Activated CD8-positive, alpha-beta memory T cell treated with anti-CD3 and anti-CD28 coated beads, Interleukin-2, amount 50 U/mL, for 1 hour (primary cell): ENCODE measurements around the gene ARGLU1.
A peak's percentile ranks its signal among the peaks of the same experiment; 100 is the strongest.
"Not testable (repeated sequence)": the region's sequence is repeated elsewhere in the genome, so short reads cannot be mapped to it uniquely, and the experiment has no call there.

ENCODE experiments used
- DNase-seq: peaks from one replicate; pipeline ENCODE4 v3.0.0-alpha.2; 2020; ENCODE audit errors: extremely low read depth

ARGLU1 gene, protein sequence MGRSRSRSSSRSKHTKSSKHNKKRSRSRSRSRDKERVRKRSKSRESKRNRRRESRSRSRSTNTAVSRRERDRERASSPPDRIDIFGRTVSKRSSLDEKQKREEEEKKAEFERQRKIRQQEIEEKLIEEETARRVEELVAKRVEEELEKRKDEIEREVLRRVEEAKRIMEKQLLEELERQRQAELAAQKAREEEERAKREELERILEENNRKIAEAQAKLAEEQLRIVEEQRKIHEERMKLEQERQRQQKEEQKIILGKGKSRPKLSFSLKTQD

DNA sequence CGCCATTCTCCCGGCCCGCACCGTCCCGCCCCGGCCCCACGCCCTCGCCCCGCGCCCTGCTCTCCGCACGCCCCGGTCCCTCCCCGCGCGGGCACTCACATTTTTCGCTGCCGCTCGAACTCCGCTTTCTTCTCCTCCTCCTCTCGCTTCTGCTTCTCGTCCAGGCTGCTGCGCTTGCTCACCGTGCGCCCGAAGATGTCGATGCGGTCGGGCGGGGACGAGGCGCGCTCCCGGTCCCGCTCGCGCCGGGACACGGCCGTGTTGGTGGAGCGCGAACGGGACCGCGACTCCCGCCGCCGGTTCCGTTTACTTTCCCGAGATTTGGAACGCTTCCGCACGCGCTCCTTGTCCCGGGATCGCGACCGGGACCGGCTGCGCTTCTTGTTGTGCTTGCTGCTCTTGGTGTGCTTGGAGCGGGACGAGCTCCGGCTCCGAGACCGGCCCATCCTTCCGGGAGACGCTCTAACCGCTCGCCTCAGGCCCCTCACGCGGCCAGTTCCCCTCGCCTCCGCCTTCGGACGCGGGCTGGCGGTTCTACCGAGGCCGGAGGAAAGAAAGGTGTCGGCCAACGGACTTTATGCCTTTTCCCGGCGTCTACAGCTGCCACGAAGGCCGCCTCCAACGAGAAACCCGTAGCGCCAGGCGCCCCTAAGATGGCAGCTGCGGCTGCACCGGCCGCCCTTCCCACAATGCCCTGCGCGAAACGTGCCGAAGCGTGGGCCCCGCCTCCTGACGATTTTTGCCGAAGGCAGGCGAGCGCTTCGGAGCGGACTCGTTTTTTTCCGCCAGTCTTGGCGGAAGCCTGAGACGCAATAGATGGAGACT is at the start of gene ARGLU1:
TSS of gene ARGLU1 (minus strand) at position 664 of the 825 bp plus-strand sequence. CDS start at position 446, 218 bp downstream.
- peak; percentile 78 for DNase-seq

DNA sequence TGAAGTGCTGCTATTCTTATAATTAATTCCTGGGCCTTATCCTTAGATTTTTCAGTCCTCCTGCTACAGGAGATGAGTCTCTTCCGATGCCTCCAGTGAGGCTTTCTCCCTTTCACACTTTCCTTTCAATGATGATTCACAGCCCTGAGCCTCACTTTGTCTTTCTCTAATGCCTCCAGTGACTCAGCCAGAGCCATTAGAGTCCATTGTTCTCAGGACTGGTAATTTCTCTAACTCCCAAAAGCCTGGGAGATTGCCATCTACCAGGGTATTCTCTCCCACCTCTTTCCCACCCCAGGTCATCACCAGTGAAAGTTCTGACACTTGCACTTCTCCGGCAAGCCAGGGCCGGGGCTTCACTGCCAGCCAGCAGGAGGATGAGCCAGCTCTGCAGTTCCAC is 49.6 kb upstream of the ARGLU1 start:
- DNase-seq, result no peak

DNA sequence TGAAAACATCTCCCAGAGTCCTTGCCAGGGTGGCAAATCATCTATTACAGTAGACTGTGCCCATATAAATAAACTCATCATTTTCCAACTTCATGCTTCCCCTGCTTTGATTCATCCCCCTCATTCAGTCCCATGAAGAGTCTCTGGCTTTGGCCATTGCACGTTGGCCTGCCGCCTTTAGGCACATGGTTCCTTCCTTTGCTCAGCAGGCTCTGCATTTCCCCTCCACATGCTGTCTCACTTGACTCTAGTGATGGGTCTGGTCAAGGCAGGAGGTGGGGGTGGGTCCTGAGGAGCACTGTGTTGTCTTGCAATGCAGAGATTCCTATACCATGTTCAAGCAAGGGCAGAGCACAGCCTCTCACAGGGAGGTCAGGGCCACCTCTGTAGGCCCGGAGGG is 48.8 kb upstream of the ARGLU1 start:
- DNase-seq, result no peak

DNA sequence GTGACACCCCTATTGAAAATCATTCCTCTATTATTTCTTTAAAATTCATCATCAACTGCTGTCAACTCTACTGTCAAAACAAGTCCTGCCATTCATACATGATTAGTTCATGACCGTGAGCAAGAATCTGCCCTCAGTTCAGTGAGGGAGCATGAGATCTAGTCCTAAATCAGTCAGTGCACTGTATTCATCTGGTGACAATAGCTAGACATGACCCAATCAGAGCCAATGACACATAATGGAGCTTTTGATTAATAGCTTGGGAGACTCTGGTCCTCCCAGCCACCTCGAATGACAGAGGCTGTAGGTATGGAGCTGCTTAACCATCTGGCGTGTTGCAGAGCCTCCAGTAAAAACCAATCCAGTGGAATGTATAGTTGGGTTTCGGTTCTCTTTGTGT is 46.9 kb upstream of the ARGLU1 start:
- DNase-seq, result no peak

DNA sequence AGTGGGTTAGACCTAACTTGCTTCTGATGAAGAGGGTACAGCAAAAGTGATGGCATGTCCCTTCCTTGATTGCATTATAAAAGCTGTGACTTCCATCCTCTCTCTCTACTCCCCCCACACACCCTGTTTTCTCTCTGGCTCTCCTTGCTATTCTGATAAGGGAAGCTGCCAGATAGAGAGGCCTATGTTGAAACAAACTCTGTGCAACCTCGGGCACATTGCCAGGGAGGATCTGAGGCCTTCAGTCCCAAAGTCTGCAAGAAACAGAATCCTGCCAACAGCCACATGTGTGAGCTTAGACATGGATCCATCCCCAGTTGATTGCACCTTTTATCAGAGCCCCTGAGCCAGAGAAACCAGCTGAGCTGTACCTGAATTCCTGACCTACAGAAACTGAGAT is 44.8 kb upstream of the ARGLU1 start:
- no peak for DNase-seq

DNA sequence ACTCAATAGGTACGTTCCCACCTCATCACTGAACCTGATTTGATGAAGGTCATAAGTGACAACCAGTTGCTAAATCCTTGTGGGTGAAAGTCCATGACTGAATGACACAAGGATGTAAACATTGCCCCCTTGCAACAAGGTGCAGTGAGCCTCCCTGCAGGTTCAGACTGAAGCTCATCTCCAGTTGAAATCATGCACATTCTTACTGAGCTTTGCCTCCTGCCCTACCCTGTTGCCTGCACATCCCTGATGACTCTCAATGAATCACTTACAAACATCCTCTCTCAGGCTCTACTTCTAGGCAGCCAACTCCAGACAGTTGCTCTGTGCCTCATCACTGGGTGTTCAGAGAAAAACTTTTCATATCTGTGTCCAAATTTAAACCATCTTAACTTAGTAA is 42.5 kb upstream of the ARGLU1 start:
- no peak for DNase-seq

DNA sequence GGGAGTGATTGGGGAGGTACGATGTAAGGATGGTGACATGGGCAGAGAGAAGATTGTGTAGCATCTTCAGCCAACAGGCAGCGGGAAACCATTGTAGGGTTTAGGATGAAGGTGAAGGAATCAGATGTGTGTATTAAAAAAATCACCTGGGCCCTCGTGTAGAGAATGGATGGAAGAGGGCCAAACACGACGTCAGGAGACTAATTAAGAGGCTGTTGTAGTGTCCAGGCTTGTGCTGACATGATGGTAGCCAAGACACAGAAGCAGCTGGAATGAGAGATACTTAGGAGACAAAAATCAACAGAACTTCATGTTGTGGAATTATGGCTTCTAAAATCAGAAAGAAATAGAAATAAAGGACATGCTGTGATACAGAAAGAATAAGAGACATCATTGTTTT is 41.2 kb upstream of the ARGLU1 start:
- no peak for DNase-seq

DNA sequence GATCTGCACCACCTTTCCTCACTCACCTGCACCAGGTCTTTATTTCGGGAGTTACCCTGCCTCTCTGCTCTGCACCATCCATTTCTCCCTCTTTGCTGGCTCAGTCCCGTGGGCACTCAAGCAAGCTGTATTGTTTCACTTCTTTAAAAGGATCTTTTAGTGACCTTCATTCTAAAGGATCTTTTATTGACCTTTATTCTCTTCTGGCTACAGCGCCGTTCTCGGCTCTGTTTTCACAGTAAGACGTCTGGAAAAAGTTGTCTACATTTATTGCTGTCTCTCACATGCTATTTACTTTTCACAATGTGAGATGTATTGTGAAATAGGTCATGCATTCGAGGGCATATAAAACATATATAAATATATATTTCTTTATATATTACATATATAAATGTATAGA is 35.6 kb upstream of the ARGLU1 start:
- no peak for DNase-seq

DNA sequence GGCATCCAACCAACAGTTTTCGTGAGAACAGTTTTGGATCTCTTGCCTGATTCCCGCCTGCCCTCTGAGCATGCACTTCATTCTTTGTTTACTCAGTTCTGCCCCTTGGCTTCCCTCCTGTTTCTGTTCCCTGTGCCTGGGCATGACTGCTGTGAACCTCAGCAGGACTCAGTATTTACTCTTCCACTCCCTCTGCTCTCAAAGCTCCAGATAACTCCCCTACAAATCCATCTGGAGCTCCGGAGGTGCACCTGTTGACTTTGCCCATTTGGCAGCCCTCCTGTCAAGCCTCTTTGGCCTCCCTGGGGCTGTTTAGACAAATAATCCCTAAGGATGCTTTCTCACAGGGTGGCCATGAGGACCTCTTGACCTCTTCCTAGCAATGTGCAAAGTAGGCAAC is 34.2 kb upstream of the ARGLU1 start:
- no peak for DNase-seq

DNA sequence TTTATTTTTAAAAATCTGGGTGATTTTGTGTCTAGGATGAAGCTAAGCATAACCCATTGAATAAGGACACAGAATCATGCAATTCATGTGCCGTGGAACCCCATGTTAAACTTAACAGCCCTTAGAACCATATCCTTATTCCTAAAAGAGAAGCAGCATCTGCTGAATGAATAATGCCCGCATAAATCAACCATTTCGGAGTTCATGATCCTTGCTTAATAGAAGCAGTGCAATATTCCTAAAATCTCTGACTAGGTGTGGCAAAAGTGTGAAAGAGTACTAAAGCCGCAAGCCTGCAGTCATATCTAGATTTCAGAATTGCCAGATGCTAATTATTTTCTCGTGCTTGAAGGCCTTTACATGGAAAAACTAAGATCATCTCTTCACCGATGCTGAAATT is 33.6 kb upstream of the ARGLU1 start:
- DNase-seq, result no peak

DNA sequence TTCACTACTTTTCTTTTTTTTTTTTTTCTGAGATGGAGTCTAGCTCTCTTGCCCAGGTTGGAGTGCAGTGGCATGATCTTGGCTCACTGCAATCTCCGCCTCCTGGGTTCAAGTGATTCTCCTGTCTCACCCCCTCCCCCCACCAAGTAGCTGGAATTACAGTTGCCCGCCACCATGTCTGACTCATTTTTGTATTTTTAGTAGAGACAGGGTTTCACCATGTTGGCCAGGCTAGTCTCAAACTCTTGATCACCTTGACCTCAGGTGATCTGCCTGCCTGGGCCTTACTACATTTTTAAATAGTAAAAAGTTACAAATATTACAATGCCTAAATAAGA is 32.8 kb upstream of the ARGLU1 start:
- DNase-seq, result not testable (repeated sequence)

DNA sequence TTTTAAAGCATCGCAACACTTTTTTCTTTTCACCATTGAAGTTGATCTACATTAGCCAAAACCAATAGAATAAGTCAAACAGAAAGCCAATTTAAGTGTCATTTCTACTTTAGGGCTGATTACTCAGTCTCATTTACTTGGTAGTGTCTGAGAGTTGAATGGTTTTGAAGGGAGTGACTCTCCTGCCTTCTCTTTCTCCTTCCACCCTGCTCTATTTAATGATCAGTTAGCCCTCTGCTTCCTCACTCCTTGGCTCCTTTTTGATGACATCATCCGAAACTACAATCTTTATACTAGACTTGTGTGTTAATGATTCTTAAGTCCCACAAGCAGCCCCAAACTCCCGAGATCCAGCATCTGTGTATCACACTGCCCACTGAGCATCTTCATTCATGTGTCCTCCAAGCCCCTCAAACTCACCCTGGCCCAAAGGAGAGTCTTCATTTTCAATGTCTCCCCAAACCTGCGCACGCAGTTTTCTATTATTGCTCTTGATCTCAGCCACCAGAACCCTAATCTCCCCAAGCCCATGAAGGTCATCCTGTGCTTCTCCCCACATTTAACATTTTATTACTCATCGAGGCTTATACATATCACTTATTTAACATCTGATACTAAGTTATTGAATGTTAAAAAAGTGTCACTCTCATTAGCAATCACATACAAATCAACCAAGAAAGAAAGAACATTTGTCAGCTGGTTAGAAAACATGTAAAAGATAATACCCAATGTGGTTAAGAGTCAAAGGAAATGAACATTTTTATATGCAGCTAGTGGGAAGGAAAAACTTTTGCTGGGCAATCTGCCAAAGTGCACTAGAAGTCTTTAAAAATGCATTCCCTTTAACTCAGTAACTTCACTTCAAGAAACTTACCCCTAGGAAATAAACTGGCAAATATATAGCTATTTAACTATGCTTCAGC is 32.2 kb upstream of the ARGLU1 start:
- no peak for DNase-seq

DNA sequence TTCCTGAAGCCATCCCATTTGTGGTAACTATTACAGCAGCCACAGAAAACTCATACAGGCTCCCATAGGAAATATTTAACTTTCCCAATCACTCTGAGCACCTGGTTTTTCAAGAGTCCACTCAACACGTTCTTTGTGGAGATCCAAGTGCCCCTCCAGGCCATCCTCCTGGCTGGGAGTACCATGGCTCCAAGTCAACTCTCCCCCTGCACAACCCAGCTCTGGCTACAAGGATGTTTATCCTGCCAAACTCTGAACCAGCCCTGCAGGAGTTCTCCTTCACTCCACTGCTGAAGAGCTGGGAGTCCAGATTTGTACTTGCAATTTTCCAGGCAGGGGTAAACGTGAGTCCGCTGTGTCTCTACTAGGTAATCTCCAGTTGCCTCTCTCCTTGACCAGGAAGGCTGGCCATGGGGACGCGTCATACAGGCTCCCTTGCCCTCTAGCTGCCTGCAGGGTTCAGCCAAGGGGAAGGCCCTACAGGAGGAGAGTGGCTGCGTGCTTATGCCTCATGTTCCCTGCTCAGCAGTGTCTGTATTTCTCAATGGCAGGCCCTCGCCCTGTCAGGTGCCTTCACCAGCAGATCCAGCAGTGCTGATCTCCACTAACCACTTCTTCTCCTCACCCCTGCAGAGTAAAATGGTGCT is 29.9 kb upstream of the ARGLU1 start:
- no peak for DNase-seq

DNA sequence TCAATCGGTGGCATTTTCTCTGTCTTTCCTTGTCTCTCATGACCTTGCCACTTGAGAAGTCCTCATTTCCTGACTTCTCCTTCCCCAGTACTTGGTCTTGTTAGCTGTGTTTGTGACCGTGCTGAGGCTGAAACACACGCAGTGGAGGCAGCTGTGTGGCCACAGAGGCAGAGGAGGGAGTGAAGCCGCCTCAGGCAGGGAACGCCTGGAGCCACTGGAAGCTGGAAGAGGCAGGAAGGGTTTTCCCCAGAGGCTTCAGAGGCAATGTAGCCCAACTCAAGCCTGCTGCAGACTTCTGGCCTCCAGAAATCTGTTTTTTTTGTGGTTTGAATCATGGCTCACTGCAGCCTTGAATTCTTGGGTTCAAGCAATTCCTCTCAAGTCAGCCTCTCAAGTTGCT is 29.2 kb upstream of the ARGLU1 start:
- no peak for DNase-seq

DNA sequence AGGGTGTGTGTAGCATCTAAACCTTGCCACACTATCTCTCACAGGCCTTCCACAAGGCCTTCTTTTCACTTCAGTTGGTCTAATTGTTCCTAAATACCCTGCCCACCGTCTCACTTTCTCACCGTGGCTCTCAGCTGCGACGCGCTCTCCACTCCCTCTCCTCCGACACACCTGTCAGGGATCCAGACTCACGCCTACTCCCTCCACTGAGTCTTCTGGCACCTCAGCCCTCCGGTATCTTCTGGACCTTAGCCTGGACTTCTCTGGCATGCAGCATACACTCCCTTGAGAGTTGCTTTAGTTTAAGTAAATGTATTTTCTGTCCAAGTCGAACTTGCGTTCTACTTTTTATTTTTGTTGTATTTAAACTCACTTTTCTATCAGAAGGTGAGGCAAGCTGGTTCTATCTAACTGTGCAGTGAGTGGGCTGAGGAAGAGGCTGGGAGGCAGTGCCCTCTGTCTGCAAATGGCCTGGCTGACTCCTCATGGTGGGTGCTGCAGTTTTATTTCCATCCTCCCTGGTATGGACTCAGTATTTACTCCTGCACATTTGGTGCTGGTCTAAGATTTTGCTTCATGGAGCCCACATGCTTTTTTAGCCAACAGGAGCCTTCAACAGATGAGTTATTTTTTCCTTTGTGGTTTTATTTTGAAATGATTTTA is 28.5 kb upstream of the ARGLU1 start:
- no peak for DNase-seq

DNA sequence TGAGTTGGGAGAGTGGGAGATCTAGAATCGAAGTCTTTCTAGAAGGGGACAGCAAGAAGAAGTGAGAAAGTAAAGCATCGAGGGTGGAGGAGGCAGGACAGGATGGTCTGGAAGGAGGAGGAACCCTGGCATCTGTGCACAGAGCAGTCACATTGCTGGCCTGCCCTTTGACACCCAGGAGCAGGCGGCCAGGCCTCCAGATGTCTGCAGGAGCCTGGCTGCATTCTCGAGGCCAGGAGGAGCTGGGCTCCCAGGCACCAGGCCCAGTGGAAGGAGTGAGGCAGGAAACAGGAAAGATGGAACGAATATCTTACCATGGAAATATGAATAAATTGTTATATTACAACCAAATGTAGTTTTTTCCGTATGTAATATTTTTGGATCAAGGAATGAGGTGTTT is 27.7 kb upstream of the ARGLU1 start:
- DNase-seq, result no peak

DNA sequence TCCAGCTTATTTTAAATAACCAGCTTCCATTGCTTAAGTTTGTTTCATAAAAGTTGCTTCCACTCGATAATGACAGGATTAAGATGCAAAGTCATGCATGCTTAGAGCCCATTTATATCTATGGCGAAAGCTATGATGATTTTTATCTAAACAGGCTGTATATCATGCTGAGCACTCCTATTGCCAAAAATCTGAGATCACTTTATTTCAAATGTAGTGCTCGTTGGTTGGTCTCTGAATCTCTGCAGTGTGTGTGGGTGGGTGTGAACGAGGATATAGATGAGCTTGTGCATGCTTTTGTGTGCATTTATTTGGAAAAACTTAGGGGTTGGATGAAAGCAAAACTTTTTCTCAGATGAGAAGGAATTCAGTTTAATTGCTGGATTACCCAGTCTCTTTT is 27.0 kb upstream of the ARGLU1 start:
- no peak for DNase-seq

DNA sequence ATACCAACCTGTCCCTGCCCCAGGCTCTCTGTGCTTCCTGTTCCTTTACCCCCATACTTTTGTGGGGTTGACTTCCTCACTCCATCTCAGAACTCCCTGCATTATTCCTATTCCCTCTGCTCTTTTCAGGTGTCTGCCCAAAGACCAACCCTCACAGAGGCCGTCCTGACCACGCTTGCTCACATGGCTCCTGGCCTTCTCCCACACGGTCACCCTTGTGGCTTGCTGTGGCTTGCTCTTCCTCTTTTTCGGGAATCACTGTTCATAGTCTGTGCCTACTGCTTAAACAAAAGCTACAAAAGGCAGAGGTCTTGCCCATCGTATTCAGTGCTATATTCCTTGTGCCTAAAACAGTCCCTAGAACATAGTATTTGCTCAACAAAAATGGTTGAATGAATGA is 25.2 kb upstream of the ARGLU1 start:
- DNase-seq, result no peak

DNA sequence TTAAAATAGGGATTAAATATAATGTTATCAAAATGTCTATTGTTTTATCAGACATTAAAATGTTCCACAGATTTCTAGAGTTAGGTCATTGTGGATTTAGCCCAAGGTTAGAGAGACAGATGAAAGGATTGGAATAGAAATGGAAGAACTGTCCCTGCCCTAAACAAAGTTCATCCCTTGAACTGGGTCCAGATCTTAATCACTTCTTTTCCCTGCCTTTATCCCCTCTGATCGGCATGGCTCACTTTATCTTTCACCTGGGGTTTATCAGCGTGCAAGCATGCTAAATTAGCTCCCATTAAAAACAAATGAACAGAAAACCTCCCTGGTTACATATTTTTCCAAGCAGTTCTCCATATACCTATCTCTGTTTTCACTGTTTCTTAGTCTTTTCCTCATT is 23.4 kb upstream of the ARGLU1 start:
- DNase-seq, result no peak

DNA sequence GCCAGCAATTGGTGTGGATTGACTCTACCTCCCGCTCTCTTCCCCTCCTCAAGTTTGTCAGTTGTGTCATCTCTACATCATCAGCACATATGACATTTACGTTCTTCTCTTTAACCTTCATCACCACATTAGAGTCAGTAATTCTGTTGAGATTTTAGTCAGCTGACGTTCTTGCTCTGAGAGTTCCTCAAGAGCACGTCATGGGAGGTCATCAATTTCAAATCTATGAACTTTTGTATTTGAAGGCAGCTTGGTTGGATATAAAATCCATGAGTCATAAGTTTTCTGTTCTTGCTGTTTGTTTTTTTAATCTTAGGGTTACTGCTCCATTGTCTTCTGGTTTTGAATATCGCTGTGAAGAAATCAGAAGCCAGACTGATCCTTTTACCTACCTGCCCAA is 21.8 kb upstream of the ARGLU1 start:
- no peak for DNase-seq

DNA sequence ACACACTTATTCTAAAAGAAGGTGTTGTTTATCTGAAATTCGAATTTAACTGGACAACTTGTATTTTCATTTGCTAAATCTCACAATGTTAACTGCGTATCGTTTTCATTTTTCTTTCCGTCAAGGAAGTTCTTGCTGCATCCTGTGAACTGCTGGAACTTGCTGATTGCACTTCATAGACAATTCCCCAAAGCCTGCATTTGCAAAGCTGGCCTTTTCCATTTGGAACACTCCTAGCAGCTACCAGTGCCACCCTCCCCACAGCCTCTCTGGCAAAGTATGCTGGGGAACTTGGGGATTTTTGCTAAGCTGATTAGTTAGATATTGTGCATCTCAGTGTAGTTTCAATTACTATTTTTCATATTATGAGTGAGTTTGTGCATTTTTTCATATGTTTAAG is 20.4 kb upstream of the ARGLU1 start:
- DNase-seq, result no peak

DNA sequence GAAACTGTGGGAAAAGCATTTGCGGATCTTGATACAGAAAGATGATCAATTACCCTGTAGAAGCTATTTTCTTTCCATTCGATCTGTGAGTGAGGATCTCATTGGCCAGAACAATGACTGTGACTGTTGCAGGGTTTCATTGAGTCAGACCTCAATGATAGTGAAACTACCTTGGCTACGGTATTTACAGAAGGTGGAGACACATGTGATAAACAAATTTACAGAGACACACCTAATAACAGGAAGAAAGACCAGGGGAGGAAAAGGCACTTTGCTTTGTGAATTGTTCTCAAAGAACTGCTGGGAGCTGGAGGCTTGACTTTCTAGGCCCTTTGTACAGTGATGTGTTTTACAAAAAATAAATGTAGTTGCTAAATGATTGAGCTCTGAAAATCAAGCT is 19.9 kb upstream of the ARGLU1 start:
- DNase-seq, result no peak
